ENCODE measurements around the gene SAMD14. TPM values are rescaled to one million over a fixed set of nuclear protein-coding genes. Genes with fewer than 3 reads are reported as not detected.
A peak's percentile ranks its signal among the peaks of the same experiment; 100 is the strongest.

SAMD14 gene
- total and polyA plus RNA-seq, 4 donors: 3.3 to 6.2 (median 4.2) TPM

GRCh38 chr17:50171371-50172071 is 41.6 kb upstream of the SAMD14 start:
- WGBS, 2 donors: 95 to 97% methylated on average over 17 of the region's 17 CpGs
- Histone ChIP-seq H3K9ac (ENCODE audit: insufficient read depth in 1 of 2, low read length in 2 of 2) (no peak overlapping the region), H3K9me3 (ENCODE audit: control insufficient read depth in 4 of 4, insufficient read depth in 3 of 4, low read length in 3 of 4) (no peaks in the 10 kb centered on the region), H3K27me3 (ENCODE audit: control insufficient read depth in 3 of 3, insufficient read depth in 3 of 3, low read length in 2 of 3) (no peaks in the 10 kb centered on the region), H3K36me3 (ENCODE audit: control insufficient read depth in 4 of 4, insufficient read depth in 4 of 4, low read length in 4 of 4) (no peaks in the 10 kb centered on the region), H3K27ac (ENCODE audit: low read depth in 1 of 2, low read length in 1 of 2) (peak overlapping the region in 1 of 2 donors; percentile 58), H3K4me1 (ENCODE audit: control insufficient read depth in 5 of 5, insufficient read depth in 5 of 5, low read length in 5 of 5) (peaks cover 0 to 9% (median 3%) of the 10 kb centered on the region in 5 donors), H3K4me3 (no peak overlapping the region)
- DNase-seq (no peak), ATAC-seq (ENCODE audit: insufficient read depth, low FRiP score) (no peak)
- TF ChIP-seq CTCF (IDR thresholded peaks at IDR 0.05; ENCODE audit: control extremely low read depth, extremely low read depth): no peak

- WGBS, 2 donors: 90 to 92% methylated on average over 10 of the region's 10 CpGs
- Histone ChIP-seq H3K27me3 (ENCODE audit: control insufficient read depth in 3 of 3, insufficient read depth in 3 of 3, low read length in 2 of 3) (no peaks in the 10 kb centered on the region), H3K36me3 (ENCODE audit: control insufficient read depth in 4 of 4, insufficient read depth in 4 of 4, low read length in 4 of 4) (no peaks in the 10 kb centered on the region), H3K27ac (ENCODE audit: low read depth in 1 of 2, low read length in 1 of 2) (peak overlapping the region in 1 of 2 donors; percentile 58), H3K9ac (ENCODE audit: insufficient read depth in 1 of 2, low read length in 2 of 2) (no peak overlapping the region), H3K9me3 (ENCODE audit: control insufficient read depth in 4 of 4, insufficient read depth in 3 of 4, low read length in 3 of 4) (no peaks in the 10 kb centered on the region), H3K4me1 (ENCODE audit: control insufficient read depth in 5 of 5, insufficient read depth in 5 of 5, low read length in 5 of 5) (peaks cover 0 to 12% (median 3%) of the 10 kb centered on the region in 5 donors), H3K4me3 (no peak overlapping the region)
- DNase-seq (no peak), ATAC-seq (ENCODE audit: insufficient read depth, low FRiP score) (no peak)
- TF ChIP-seq CTCF (IDR thresholded peaks at IDR 0.05; ENCODE audit: control extremely low read depth, extremely low read depth): no peak
These were observed 40.9 kb upstream of the SAMD14 start for GRCh38 chr17:50170662-50171370.

GRCh38 chr17:50169881-50170459 is 40.0 kb upstream of the SAMD14 start:
- DNase-seq (no peak), ATAC-seq (ENCODE audit: insufficient read depth, low FRiP score) (no peak)
- H3K4me1 ChIP-seq (ENCODE audit: control insufficient read depth in 5 of 5, insufficient read depth in 5 of 5, low read length in 5 of 5): peaks cover 0 to 12% (median 3%) of the 10 kb centered on the region in 5 donors
- H3K27me3 ChIP-seq (ENCODE audit: control insufficient read depth in 3 of 3, insufficient read depth in 3 of 3, low read length in 2 of 3): no peaks in the 10 kb centered on the region
- no peaks in the 10 kb centered on the region for H3K9me3 ChIP-seq (ENCODE audit: control insufficient read depth in 4 of 4, insufficient read depth in 3 of 4, low read length in 3 of 4)
- peak overlapping the region in 1 of 2 donors; percentile 2 for H3K27ac ChIP-seq (ENCODE audit: low read depth in 1 of 2, low read length in 1 of 2)
- H3K36me3 ChIP-seq (ENCODE audit: control insufficient read depth in 4 of 4, insufficient read depth in 4 of 4, low read length in 4 of 4): no peaks in the 10 kb centered on the region
- WGBS, 2 donors: 92 to 93% methylated on average over 9 of the region's 9 CpGs
- TF ChIP-seq CTCF (IDR thresholded peaks at IDR 0.05; ENCODE audit: control extremely low read depth, extremely low read depth): no peak
- H3K9ac ChIP-seq (ENCODE audit: insufficient read depth in 1 of 2, low read length in 2 of 2): no peak overlapping the region
- no peak overlapping the region for H3K4me3 ChIP-seq

Measured in lung (tissue), 12 donors.